Measurements from ENCODE around the gene CASP7. TPM values are rescaled to one million over a fixed set of nuclear protein-coding genes. Genes with fewer than 3 reads are reported as not detected.

Gene CASP7
- total and polyA plus RNA-seq, 7 experiments from 2014 or later = 8.5 to 43.4 (median 13.6) TPM

DNA sequence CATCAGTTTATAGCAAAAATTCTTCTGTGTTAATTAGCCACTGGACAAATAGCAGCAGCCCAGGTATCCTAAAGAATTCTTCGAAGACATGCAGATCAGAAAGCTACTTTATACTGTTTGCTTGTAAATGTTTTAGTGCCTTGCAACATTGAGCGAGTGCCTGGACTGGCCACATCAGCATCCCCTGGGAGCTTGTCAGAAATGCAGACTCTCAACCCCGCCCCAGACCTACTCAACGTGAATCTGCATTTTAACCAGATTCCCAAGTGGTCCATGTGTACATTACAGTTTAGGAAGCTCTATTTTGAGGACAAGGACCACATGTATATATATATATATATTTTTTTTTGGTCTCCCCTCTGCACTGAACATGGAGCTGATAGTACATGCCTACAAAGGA, 53.3 kb downstream of the CASP7 start:
- ChIA-PET CTCF (interaction anchor here (0.5 kb wide), 1 partner anchor 1342 kb away, joined by 4 read pairs; no protein-coding TSS in a partner anchor), POLR2A (no interaction called here)
- DNase-seq = no peak
- peaks cover 4 to 36% (median 26%) of the 10 kb centered on the region in 5 donors for H3K36me3 Mint-ChIP-seq
- no peak for ATAC-seq
- no peak overlapping the region for H3K4me3 ChIP-seq (ENCODE audit: low read length)
- no peak overlapping the region for H3K4me3 Mint-ChIP-seq
- H3K9me3 ChIP-seq (ENCODE audit: control insufficient read depth in 2 of 3, low read length in 3 of 3) = peaks cover 0 to 5% (median 0%) of the 10 kb centered on the region in 3 experiments
- intact Hi-C loops (cut with micrococcal nuclease) = no loop called here
- no peak overlapping the region for H3K27ac Mint-ChIP-seq
- H3K4me1 ChIP-seq (ENCODE audit: control insufficient read depth in 2 of 2, insufficient read depth in 2 of 2, low read length in 2 of 2) = no peaks in the 10 kb centered on the region
- no peaks in the 10 kb centered on the region for H3K4me1 Mint-ChIP-seq
- no peaks in the 10 kb centered on the region for H3K27me3 ChIP-seq (ENCODE audit: control insufficient read depth in 2 of 2, insufficient read depth in 2 of 2, low read length in 2 of 2)
- H3K9me3 Mint-ChIP-seq = peaks cover 0 to 5% (median 0%) of the 10 kb centered on the region in 11 donors
- no peaks in the 10 kb centered on the region for H3K27me3 Mint-ChIP-seq
- no peak overlapping the region for H3K27ac ChIP-seq (ENCODE audit: low read depth, low read length)
- H3K36me3 ChIP-seq (ENCODE audit: control insufficient read depth in 2 of 3, insufficient read depth in 3 of 3, low read length in 3 of 3) = peaks cover 0 to 25% (median 4%) of the 10 kb centered on the region in 3 experiments

DNA sequence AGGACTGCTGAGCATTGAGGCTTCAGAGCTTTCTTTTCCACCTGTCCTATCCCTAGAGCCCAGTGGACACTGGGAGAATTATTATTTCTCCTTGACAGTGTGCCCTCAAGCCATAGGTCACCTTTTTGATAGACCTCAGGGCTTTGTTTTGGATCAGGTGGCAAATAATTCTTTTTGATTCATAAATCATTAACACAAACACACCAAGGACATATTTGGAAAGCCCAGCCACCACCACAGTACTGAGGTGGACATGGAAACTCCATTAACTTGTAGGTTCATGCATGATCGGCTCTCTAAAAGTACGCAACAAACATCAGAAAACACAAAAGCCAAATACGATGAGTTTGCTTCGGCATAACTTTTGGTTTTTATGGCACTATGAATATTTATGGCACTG, 53.9 kb downstream of the CASP7 start:
- H3K27me3 ChIP-seq (ENCODE audit: control insufficient read depth in 2 of 2, insufficient read depth in 2 of 2, low read length in 2 of 2) = no peaks in the 10 kb centered on the region
- H3K9me3 ChIP-seq (ENCODE audit: control insufficient read depth in 2 of 3, low read length in 3 of 3) = peaks cover 0 to under 1% (median 0%) of the 10 kb centered on the region in 3 experiments
- no peaks in the 10 kb centered on the region for H3K4me1 Mint-ChIP-seq
- peak overlapping the region in 1 of 9 donors; percentile 13 for H3K27ac Mint-ChIP-seq
- no peaks in the 10 kb centered on the region for H3K4me1 ChIP-seq (ENCODE audit: control insufficient read depth in 2 of 2, insufficient read depth in 2 of 2, low read length in 2 of 2)
- peaks cover 0 to 5% (median 0%) of the 10 kb centered on the region in 11 donors for H3K9me3 Mint-ChIP-seq
- H3K4me3 ChIP-seq (ENCODE audit: low read length) = no peak overlapping the region
- ATAC-seq (no peak), DNase-seq (no peak)
- ChIA-PET POLR2A (no interaction called here), CTCF (no interaction called here)
- peaks cover 4 to 29% (median 19%) of the 10 kb centered on the region in 5 donors for H3K36me3 Mint-ChIP-seq
- no peak overlapping the region for H3K4me3 Mint-ChIP-seq
- H3K27ac ChIP-seq (ENCODE audit: low read depth, low read length) = no peak overlapping the region
- intact Hi-C loops (cut with micrococcal nuclease) = no loop called here
- H3K27me3 Mint-ChIP-seq = no peaks in the 10 kb centered on the region
- peaks cover 0 to 18% (median 0%) of the 10 kb centered on the region in 3 experiments for H3K36me3 ChIP-seq (ENCODE audit: control insufficient read depth in 2 of 3, insufficient read depth in 3 of 3, low read length in 3 of 3)

DNA sequence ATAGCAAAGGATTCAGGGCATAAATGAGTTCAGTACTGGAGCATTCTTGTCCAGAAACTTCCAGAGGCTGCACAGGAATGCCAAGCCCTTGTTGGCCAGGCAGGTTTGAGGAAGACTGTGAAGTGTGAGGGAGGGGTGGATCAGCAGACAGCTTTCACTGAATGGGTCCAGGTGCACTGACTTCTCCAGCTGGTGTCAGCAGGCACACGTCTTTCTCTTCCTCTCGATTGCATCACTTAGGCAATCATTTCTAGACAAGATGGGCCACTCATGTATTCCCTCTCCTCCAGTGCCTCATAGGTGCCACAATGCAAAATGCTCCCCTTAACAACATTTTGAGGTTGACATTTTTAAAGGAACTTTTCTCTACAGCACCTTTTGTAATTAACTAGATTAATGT, 56.2 kb downstream of the CASP7 start:
- no peak overlapping the region for H3K4me3 ChIP-seq (ENCODE audit: low read length)
- peaks cover 0 to 10% (median 3%) of the 10 kb centered on the region in 5 donors for H3K36me3 Mint-ChIP-seq
- H3K4me1 Mint-ChIP-seq = no peaks in the 10 kb centered on the region
- no peaks in the 10 kb centered on the region for H3K9me3 ChIP-seq (ENCODE audit: control insufficient read depth in 2 of 3, low read length in 3 of 3)
- no peaks in the 10 kb centered on the region for H3K36me3 ChIP-seq (ENCODE audit: control insufficient read depth in 2 of 3, insufficient read depth in 3 of 3, low read length in 3 of 3)
- H3K27ac ChIP-seq (ENCODE audit: low read depth, low read length) = no peak overlapping the region
- CTCF ChIA-PET = no interaction called here
- no peak overlapping the region for H3K4me3 Mint-ChIP-seq
- peaks cover 0 to 3% (median 0%) of the 10 kb centered on the region in 11 donors for H3K9me3 Mint-ChIP-seq
- H3K4me1 ChIP-seq (ENCODE audit: control insufficient read depth in 2 of 2, insufficient read depth in 2 of 2, low read length in 2 of 2) = no peaks in the 10 kb centered on the region
- H3K27me3 Mint-ChIP-seq = peaks cover 0 to 7% (median 5%) of the 10 kb centered on the region in 5 donors
- H3K27ac Mint-ChIP-seq = no peak overlapping the region
- H3K27me3 ChIP-seq (ENCODE audit: control insufficient read depth in 2 of 2, insufficient read depth in 2 of 2, low read length in 2 of 2) = no peaks in the 10 kb centered on the region
- ATAC-seq = no peak
- DNase-seq = no peak
- intact Hi-C loops (cut with micrococcal nuclease) = no loop called here
- POLR2A ChIA-PET = no interaction called here

GRCh38 chr10:113736576-113736975, 56.9 kb downstream of the CASP7 start:
- Mint-ChIP-seq H3K4me1 (no peaks in the 10 kb centered on the region), H3K27ac (no peak overlapping the region), H3K36me3 (peaks cover 0 to 7% (median 3%) of the 10 kb centered on the region in 5 donors), H3K27me3 (peaks cover 0 to 7% (median 6%) of the 10 kb centered on the region in 5 donors), H3K4me3 (no peak overlapping the region), H3K9me3 (peaks cover 0 to 3% (median 0%) of the 10 kb centered on the region in 11 donors)
- ATAC-seq (no peak), DNase-seq (no peak)
- Histone ChIP-seq H3K36me3 (ENCODE audit: control insufficient read depth in 2 of 3, insufficient read depth in 3 of 3, low read length in 3 of 3) (no peaks in the 10 kb centered on the region), H3K4me3 (ENCODE audit: low read length) (no peak overlapping the region), H3K27me3 (ENCODE audit: control insufficient read depth in 2 of 2, insufficient read depth in 2 of 2, low read length in 2 of 2) (no peaks in the 10 kb centered on the region), H3K9me3 (ENCODE audit: control insufficient read depth in 2 of 3, low read length in 3 of 3) (no peaks in the 10 kb centered on the region), H3K27ac (ENCODE audit: low read depth, low read length) (no peak overlapping the region), H3K4me1 (ENCODE audit: control insufficient read depth in 2 of 2, insufficient read depth in 2 of 2, low read length in 2 of 2) (no peaks in the 10 kb centered on the region)
- CTCF ChIA-PET = no interaction called here
- POLR2A ChIA-PET = no interaction called here
- intact Hi-C loops (cut with micrococcal nuclease) = no loop called here

- Mint-ChIP-seq H3K4me1 (no peaks in the 10 kb centered on the region), H3K9me3 (peaks cover 0 to 3% (median 0%) of the 10 kb centered on the region in 11 donors)
Measured at GRCh38 chr10:113739031-113739430, 59.3 kb downstream of the CASP7 start.

DNA sequence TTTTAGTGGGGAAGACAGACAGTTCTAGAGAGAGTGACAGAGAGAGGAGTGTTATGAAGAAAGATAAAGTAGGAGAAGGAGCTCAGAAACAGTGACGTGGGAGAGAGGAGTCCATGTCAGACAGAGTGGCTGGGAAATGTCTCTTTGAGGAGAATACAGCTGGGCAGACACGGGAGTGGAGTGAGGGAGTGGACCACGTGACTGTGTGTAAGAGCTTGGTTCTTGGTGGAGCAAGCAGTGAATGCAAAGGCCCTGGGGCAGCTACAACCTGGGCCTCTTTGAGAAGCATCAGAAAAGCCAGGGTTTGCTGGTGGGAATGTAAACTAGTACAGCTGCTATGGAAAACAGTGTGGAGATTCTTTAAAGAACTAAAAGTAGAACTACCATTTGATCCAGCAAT, 59.9 kb downstream of the CASP7 start:
- no peaks in the 10 kb centered on the region for H3K9me3 ChIP-seq (ENCODE audit: control insufficient read depth in 2 of 3, low read length in 3 of 3)
- H3K36me3 ChIP-seq (ENCODE audit: control insufficient read depth in 2 of 3, insufficient read depth in 3 of 3, low read length in 3 of 3) = no peaks in the 10 kb centered on the region
- DNase-seq = no peak
- ChIA-PET POLR2A (no interaction called here), CTCF (no interaction called here)
- Mint-ChIP-seq H3K4me1 (no peaks in the 10 kb centered on the region), H3K27ac (no peak overlapping the region), H3K9me3 (peaks cover 0 to 4% (median 0%) of the 10 kb centered on the region in 11 donors), H3K27me3 (peaks cover 6 to 20% (median 17%) of the 10 kb centered on the region in 5 donors), H3K36me3 (peaks cover 0 to 5% (median 0%) of the 10 kb centered on the region in 5 donors), H3K4me3 (no peak overlapping the region)
- H3K27me3 ChIP-seq (ENCODE audit: control insufficient read depth in 2 of 2, insufficient read depth in 2 of 2, low read length in 2 of 2) = no peaks in the 10 kb centered on the region
- intact Hi-C loops (cut with micrococcal nuclease) = no loop called here
- no peak overlapping the region for H3K27ac ChIP-seq (ENCODE audit: low read depth, low read length)
- H3K4me3 ChIP-seq (ENCODE audit: low read length) = no peak overlapping the region
- ATAC-seq = no peak
- no peaks in the 10 kb centered on the region for H3K4me1 ChIP-seq (ENCODE audit: control insufficient read depth in 2 of 2, insufficient read depth in 2 of 2, low read length in 2 of 2)

More at GRCh38 chr10:113739031-113739430, 59.3 kb downstream of the CASP7 start:
- Mint-ChIP-seq H3K4me3 (no peak overlapping the region), H3K27me3 (peaks cover under 1 to 15% (median 12%) of the 10 kb centered on the region in 5 donors), H3K36me3 (peaks cover 0 to 5% (median 0%) of the 10 kb centered on the region in 5 donors), H3K27ac (no peak overlapping the region)
- no peak for DNase-seq
- H3K9me3 ChIP-seq (ENCODE audit: control insufficient read depth in 2 of 3, low read length in 3 of 3) = no peaks in the 10 kb centered on the region
- H3K4me3 ChIP-seq (ENCODE audit: low read length) = no peak overlapping the region
- intact Hi-C loops (cut with micrococcal nuclease) = no loop called here
- ChIA-PET CTCF (no interaction called here), POLR2A (no interaction called here)
- no peaks in the 10 kb centered on the region for H3K36me3 ChIP-seq (ENCODE audit: control insufficient read depth in 2 of 3, insufficient read depth in 3 of 3, low read length in 3 of 3)
- no peak overlapping the region for H3K27ac ChIP-seq (ENCODE audit: low read depth, low read length)
- ATAC-seq = no peak
- H3K27me3 ChIP-seq (ENCODE audit: control insufficient read depth in 2 of 2, insufficient read depth in 2 of 2, low read length in 2 of 2) = no peaks in the 10 kb centered on the region
- no peaks in the 10 kb centered on the region for H3K4me1 ChIP-seq (ENCODE audit: control insufficient read depth in 2 of 2, insufficient read depth in 2 of 2, low read length in 2 of 2)

DNA sequence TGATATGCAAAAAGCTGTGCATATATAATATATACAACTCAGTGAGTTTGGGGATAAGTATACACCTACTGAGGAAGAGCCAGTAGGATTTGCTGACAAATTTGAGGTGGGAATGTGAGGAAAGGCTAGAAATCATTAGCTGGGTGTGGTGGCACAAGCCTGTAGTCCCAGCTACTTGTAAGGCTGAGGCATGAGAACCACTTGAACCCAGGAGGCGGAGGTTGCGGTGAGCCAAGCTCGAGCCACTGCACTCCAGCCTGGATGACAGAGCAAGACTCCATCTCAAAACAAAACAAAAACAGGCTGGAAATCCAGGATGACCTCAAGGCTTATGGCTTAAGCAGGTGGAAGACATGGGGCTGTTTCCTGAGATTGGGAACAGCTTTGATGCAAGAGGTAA, 61.1 kb downstream of the CASP7 start:
- Mint-ChIP-seq H3K9me3 (peaks cover 0 to 6% (median 0%) of the 10 kb centered on the region in 11 donors), H3K27ac (no peak overlapping the region), H3K36me3 (peaks cover 0 to 5% (median 0%) of the 10 kb centered on the region in 5 donors), H3K4me3 (no peak overlapping the region), H3K27me3 (peaks cover 8 to 33% (median 20%) of the 10 kb centered on the region in 5 donors), H3K4me1 (no peaks in the 10 kb centered on the region)
- Histone ChIP-seq H3K27ac (ENCODE audit: low read depth, low read length) (no peak overlapping the region), H3K4me1 (ENCODE audit: control insufficient read depth in 2 of 2, insufficient read depth in 2 of 2, low read length in 2 of 2) (no peaks in the 10 kb centered on the region), H3K4me3 (ENCODE audit: low read length) (no peak overlapping the region), H3K27me3 (ENCODE audit: control insufficient read depth in 2 of 2, insufficient read depth in 2 of 2, low read length in 2 of 2) (no peaks in the 10 kb centered on the region), H3K9me3 (ENCODE audit: control insufficient read depth in 2 of 3, low read length in 3 of 3) (no peaks in the 10 kb centered on the region), H3K36me3 (ENCODE audit: control insufficient read depth in 2 of 3, insufficient read depth in 3 of 3, low read length in 3 of 3) (no peaks in the 10 kb centered on the region)
- ChIA-PET CTCF (no interaction called here), POLR2A (no interaction called here)
- no peak for DNase-seq
- no peak for ATAC-seq
- intact Hi-C loops (cut with micrococcal nuclease) = no loop called here

All from naive thymus-derived CD4-positive, alpha-beta T cell (primary cell).